Suprapubic skin (tissue), 4 donors: ENCODE measurements around the gene BRK1. TPM values are rescaled to one million over a fixed set of nuclear protein-coding genes. Genes with fewer than 3 reads are reported as not detected.
A peak's percentile ranks its signal among the peaks of the same experiment; 100 is the strongest.
"Not testable (repeated sequence)": the region's sequence is repeated elsewhere in the genome, so short reads cannot be mapped to it uniquely, and the experiment has no call there.

ENCODE experiments used
- DNase-seq, 2 donors: peaks; one replicate each; pipeline ENCODE4 v3.0.0-alpha.2; 2019; ENCODE audit warnings: low spot score in 2 of 2
- H3K27ac ChIP-seq: fragments of 200-600 bp; sonication (generic); one replicate; pipeline ENCODE4 v1.5.1; 2019
- H3K27me3 ChIP-seq: fragments of 200-600 bp; sonication (generic); one replicate; pipeline ENCODE4 v1.5.1; 2019
- H3K36me3 ChIP-seq: fragments of 200-600 bp; sonication (generic); one replicate; pipeline ENCODE4 v1.5.1; 2019
- H3K4me1 ChIP-seq: fragments of 200-600 bp; sonication (generic); one replicate; pipeline ENCODE4 v1.5.1; 2019
- H3K4me3 ChIP-seq: fragments of 200-600 bp; sonication (generic); one replicate; pipeline ENCODE4 v1.5.1; 2019; ENCODE audit warnings: mild to moderate bottlenecking
- H3K9me3 ChIP-seq: fragments of 200-600 bp; sonication (generic); one replicate; pipeline ENCODE4 v1.5.1; 2019
- CTCF ChIP-seq, 2 donors: fragments of 200-600 bp in 1 of 2; fragments of 450-650 bp in 1 of 2; sonication (generic) in 1 of 2; IDR thresholded peaks; one replicate each; pipeline ENCODE4 v1.5.1; 2016 to 2019; ENCODE audit warnings: antibody characterized with exemption in 2 of 2, mild to moderate bottlenecking in 1 of 2, moderate library complexity in 1 of 2
- EP300 ChIP-seq: sonication (generic); formaldehyde crosslinking; IDR thresholded peaks from one replicate; pipeline ENCODE4 v1.6.1; 2017; ENCODE audit warnings: antibody characterized with exemption
- POLR2A ChIP-seq, 2 donors: fragments of 450-650 bp; IDR thresholded peaks; one replicate each; pipeline ENCODE4 v1.6.1; 2017; ENCODE audit warnings: antibody characterized with exemption in 2 of 2, mild to moderate bottlenecking in 2 of 2, moderate library complexity in 2 of 2
- POLR2AphosphoS5 ChIP-seq, 3 donors: sonication (generic); formaldehyde crosslinking; IDR thresholded peaks; one replicate each; pipeline ENCODE4 v1.6.1; 2017; ENCODE audit warnings: antibody characterized with exemption in 3 of 3
- WGBS: methylation state at CpG from one replicate; pipeline ENCODE4 v1.1.5; 2018; 5-methylcytosine and 5-hydroxymethylcytosine counted together
- total RNA-seq, 4 donors: library from RNA; depleted of rRNA; stranded (reverse); fragments of >200 nt; gene quantifications; one replicate each; pipeline ENCODE4 v1.1.0, GENCODE V29; 2016

BRK1 gene
- total RNA-seq, 4 donors from 2014 or later = 51.7 to 101 (median 83.9) TPM

GRCh38 chr3:10170915-10171478, 55.5 kb downstream of the BRK1 start:
- Histone ChIP-seq H3K27ac (no peak overlapping the region), H3K36me3 (no peaks in the 10 kb centered on the region), H3K4me3 (no peak overlapping the region), H3K27me3 (no peaks in the 10 kb centered on the region), H3K9me3 (no peaks in the 10 kb centered on the region), H3K4me1 (peaks cover 13% of the 10 kb centered on the region)
- TF ChIP-seq POLR2AphosphoS5 (IDR thresholded peaks at IDR 0.05) (no peak), CTCF (IDR thresholded peaks at IDR 0.05) (no peak), EP300 (no peak), POLR2A (IDR thresholded peaks at IDR 0.05) (no peak)
- no peak for DNase-seq
- WGBS = 50% methylated on average over 13 of the region's 13 CpGs

- no peak overlapping the region for H3K4me3 ChIP-seq
- TF ChIP-seq CTCF (IDR thresholded peaks at IDR 0.05) = no peak
- TF ChIP-seq POLR2AphosphoS5 (IDR thresholded peaks at IDR 0.05) = no peak
- no peak for TF ChIP-seq POLR2A (IDR thresholded peaks at IDR 0.05)
- TF ChIP-seq EP300 = no peak
- no peaks in the 10 kb centered on the region for H3K27me3 ChIP-seq
- H3K27ac ChIP-seq = peak overlapping the region; percentile 71
- H3K9me3 ChIP-seq = no peaks in the 10 kb centered on the region
- peaks cover 13% of the 10 kb centered on the region for H3K4me1 ChIP-seq
- 77% methylated on average over 10 of the region's 10 CpGs for WGBS
- DNase-seq = no peak
- peaks cover 8% of the 10 kb centered on the region for H3K36me3 ChIP-seq
Measured at GRCh38 chr3:10173095-10173925, 57.8 kb downstream of the BRK1 start.

- H3K36me3 ChIP-seq = peaks cover 8% of the 10 kb centered on the region
- peaks cover 13% of the 10 kb centered on the region for H3K4me1 ChIP-seq
- TF ChIP-seq POLR2AphosphoS5 (IDR thresholded peaks at IDR 0.05) (peak in 1 of 3 donors; percentile 68), POLR2A (IDR thresholded peaks at IDR 0.05) (no peak)
- H3K4me3 ChIP-seq = no peak overlapping the region
- H3K27ac ChIP-seq = peak overlapping the region; percentile 71
- WGBS = 32% methylated on average over 6 of the region's 6 CpGs
- H3K9me3 ChIP-seq = no peaks in the 10 kb centered on the region
- H3K27me3 ChIP-seq = no peaks in the 10 kb centered on the region
- DNase-seq = peak in 1 of 2 donors; percentile 82
Measured at GRCh38 chr3:10173926-10174435, 58.5 kb downstream of the BRK1 start.

- H3K4me1 ChIP-seq = peaks cover 13% of the 10 kb centered on the region
- not testable (repeated sequence) for DNase-seq, H3K27ac ChIP-seq, H3K4me3 ChIP-seq, H3K9me3 ChIP-seq, H3K27me3 ChIP-seq
- WGBS = 99% methylated on average over 7 of the region's 7 CpGs
- peaks cover 16% of the 10 kb centered on the region for H3K36me3 ChIP-seq
Measured at GRCh38 chr3:10175334-10175733, 59.9 kb downstream of the BRK1 start.

- H3K4me1 ChIP-seq, H3K27me3 ChIP-seq, DNase-seq, H3K9me3 ChIP-seq, H3K27ac ChIP-seq, H3K4me3 ChIP-seq: not testable (repeated sequence)
- 97% methylated on average over 4 of the region's 4 CpGs for WGBS
- H3K36me3 ChIP-seq = peaks cover 16% of the 10 kb centered on the region
Measured at GRCh38 chr3:10176150-10176549, 60.7 kb downstream of the BRK1 start.

Other genes with a start within 250 kb of the BRK1 start
- gene CIDEC, start 235.4 kb upstream of the BRK1 start, total RNA-seq = 10 to 100 TPM; 12.5 to 34.7 (median 26.1) TPM
- 10 to 100 TPM; 29.5 to 71.3 (median 49.8) TPM for gene JAGN1, start 225.1 kb upstream of the BRK1 start, total RNA-seq
- gene IL17RE, start 212.8 kb upstream of the BRK1 start, total RNA-seq = 100 to 1,000 TPM in 1 of 4 donors, 10 to 100 TPM in 3; 49.2 to 116 (median 77.8) TPM
- 100 to 1,000 TPM in 3 of 4 donors, 10 to 100 TPM in 1; 92.5 to 185 (median 137) TPM for gene IL17RC, start 198.6 kb upstream of the BRK1 start, total RNA-seq
- gene CRELD1, start 181.8 kb upstream of the BRK1 start, total RNA-seq = 10 to 100 TPM; 18.9 to 46.7 (median 26.0) TPM
- 1 to 10 TPM; 2.5 to 6.1 (median 3.0) TPM for gene PRRT3, start 163.3 kb upstream of the BRK1 start, total RNA-seq
- 10 to 100 TPM; 41.8 to 82.1 (median 77.5) TPM for gene EMC3, start 128.8 kb upstream of the BRK1 start, total RNA-seq
- 10 to 100 TPM in 2 of 4 donors, 1 to 10 TPM in 2; 4.9 to 23.2 (median 10.5) TPM for gene FANCD2, start 89.2 kb upstream of the BRK1 start, total RNA-seq
- not detected for gene FANCD2OS, start 7.4 kb upstream of the BRK1 start, total RNA-seq
- 10 to 100 TPM; 36.4 to 49.1 (median 42.8) TPM for gene VHL, start 26.1 kb downstream of the BRK1 start, total RNA-seq
- 10 to 100 TPM in 1 of 4 donors, 1 to 10 TPM in 3; 3.6 to 13.6 (median 7.4) TPM for gene IRAK2, start 49.2 kb downstream of the BRK1 start, total RNA-seq
- gene TATDN2, start 132.8 kb downstream of the BRK1 start, total RNA-seq = 10 to 100 TPM; 22.1 to 33.7 (median 26.3) TPM
- under 1 TPM in 1 of 4 donors, not detected in 3; 0.80 TPM for gene GHRL, start 177.3 kb downstream of the BRK1 start, total RNA-seq
- 100 to 1,000 TPM; 104 to 137 (median 118) TPM for gene SEC13, start 205.4 kb downstream of the BRK1 start, total RNA-seq